RPMI7951 (cell line): ENCODE data around the gene MUSK. TPM values are rescaled to one million over a fixed set of nuclear protein-coding genes. Genes with fewer than 3 reads are reported as not detected.

Experiments
- DNase-seq: peaks from one replicate; pipeline ENCODE4 v3.0.0-alpha.2; 2012; ENCODE audit warnings: low read depth
- total RNA-seq: library from RNA; depleted of rRNA; stranded (reverse); fragments of >200 nt; shearing (Covaris generic); gene quantifications from 2 replicates; pipeline ENCODE4 v1.2.3, GENCODE V29; 2014; rRNA removed

MUSK gene
- total RNA-seq, result 5.5 and 8.2 TPM in 2 replicates

- DNase-seq, result no peak
Observed at GRCh38 chr9:110668570-110669167, at the start of gene MUSK. TSS of gene MUSK (plus strand) at chr9:110668791. CDS start at chr9:110668905, 114 bp downstream.

GRCh38 chr9:110619831-110620230 lies 48.8 kb upstream of the MUSK start:
- DNase-seq, result peak; percentile 64

GRCh38 chr9:110620726-110621125 lies 47.9 kb upstream of the MUSK start:
- DNase-seq, result no peak

DNA sequence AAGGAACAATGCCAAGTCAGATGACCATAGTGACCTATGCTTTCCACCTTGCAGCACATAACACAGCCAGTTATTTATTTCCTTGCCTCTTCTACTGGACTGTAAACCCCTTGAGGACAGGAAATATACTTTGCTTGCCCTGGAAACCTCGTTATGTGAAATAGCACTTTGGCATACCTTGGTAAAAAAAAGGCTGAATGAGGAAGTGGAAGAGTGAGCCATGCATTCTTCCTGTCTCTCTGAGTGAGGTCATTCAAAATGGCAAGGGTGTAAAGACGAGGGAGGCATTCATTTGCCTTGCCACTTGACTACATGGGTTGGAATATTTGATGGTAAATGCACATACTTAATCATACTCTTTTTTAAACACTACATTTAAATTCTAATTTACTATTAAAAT lies 46.2 kb upstream of the MUSK start:
- no peak for DNase-seq

GRCh38 chr9:110623462-110624025 lies 45.0 kb upstream of the MUSK start:
- peak; percentile 66 for DNase-seq

GRCh38 chr9:110626101-110626829 lies 42.3 kb upstream of the MUSK start:
- DNase-seq, result peak; percentile 78

DNA sequence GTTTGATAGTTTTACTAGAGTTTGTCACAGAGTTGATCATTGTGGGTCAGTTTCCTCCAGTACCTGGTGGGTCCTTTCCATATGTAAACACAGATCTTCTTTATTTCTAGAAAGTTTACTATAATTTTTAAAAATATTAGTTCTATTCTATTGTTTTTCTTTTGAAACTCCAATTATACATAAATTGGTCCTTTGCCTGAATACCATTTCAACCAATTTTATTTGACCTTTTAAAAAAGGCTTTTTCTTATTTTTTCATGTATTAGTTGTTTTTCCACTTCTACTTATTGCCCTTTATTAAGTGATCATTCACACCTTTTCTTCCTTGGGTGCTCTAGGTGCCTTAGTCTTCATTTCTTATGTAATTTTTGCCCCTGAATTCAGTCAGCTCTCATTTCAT lies 33.0 kb upstream of the MUSK start:
- DNase-seq, result no peak

GRCh38 chr9:110638381-110638954 lies 30.1 kb upstream of the MUSK start:
- peak; percentile 54 for DNase-seq

- DNase-seq, result peak; percentile 40
Observed at GRCh38 chr9:110640736-110641135, 27.9 kb upstream of the MUSK start.

GRCh38 chr9:110641293-110641692 lies 27.3 kb upstream of the MUSK start:
- no peak for DNase-seq

DNA sequence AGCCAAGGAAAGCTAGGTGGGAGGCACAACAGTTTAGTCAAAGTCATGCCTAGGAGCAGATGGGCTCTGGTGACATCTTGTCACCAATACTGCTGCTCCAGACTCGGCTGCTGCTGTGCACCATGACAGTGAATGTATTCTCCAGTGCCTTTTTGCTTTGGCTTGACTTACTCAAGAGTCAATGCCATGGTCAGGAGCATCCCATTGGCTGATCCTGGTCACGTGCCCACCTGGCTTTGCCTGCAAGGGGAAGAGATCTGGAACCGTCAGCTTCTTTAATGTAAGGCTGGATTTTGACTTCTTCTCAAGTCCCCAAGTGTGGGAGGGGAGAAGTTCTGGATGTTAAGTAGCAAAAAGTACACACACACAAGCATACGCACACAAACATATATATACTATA lies 19.9 kb upstream of the MUSK start:
- no peak for DNase-seq

DNA sequence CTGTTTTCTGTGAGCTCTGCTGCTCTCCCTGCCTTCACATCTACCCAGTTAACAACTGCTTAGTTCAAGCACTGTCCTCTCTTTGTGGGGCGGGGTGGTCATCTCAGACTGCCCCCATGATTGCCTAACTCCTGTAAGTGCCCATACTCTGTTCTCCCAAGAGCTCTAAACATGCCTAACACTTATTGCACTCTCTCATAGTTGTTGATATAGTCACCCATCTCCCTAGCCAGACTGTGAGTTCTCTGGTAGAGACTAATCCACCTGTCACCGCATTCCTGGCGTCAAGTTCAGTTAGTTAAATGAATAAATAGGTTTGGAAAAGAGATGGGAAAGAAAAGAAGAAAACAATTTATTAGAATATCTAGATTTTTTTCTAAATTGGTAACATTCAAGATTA lies 18.3 kb upstream of the MUSK start:
- DNase-seq, result peak; percentile 71

GRCh38 chr9:110650991-110651411 lies 17.6 kb upstream of the MUSK start:
- peak; percentile 99 for DNase-seq

DNA sequence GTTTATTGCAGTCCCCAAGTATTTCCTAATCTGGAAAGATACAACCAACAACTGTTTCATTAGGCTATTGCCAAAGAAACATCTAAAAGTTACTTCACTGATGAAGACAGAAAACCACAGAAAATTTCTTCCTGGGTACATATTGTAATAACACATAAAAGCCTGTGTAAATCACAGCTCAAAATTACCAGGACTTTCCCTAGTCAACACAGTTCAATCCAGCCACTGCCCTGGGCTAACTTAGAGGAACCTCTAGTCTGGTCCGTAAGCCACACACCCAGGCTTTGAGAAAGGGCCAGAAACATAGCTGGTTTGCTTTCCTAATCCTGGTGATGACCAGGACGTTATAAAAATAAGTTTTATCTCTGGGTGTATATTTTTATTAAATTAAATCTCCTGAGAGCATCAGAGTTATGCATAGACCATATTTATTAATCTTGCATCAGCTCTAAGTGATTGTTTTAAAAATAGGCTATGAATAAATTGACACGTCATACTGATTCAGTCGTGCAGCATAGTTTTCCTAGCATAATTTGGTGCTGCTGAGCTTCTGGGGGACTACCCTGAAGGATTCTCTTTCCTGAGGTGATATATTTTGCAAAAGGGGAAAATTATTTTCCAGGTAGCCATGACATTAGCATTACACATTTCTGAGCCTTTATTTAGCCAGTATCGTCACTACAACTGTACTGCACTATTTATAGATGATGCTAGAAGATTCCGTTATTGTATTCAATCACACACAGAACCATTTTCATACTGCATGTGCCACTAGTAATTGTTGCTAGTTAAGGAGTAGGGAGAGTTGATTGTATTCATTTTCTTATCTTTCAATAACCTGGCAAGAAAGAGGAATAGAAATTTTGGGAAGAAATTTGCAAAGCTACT lies 12.6 kb upstream of the MUSK start:
- peak; percentile 74 for DNase-seq

- DNase-seq, result peak; percentile 91
Observed at GRCh38 chr9:110659891-110660541, 8.6 kb upstream of the MUSK start.

GRCh38 chr9:110669433-110669832 lies 842 bp downstream of the MUSK start:
- DNase-seq, result peak; percentile 72

- no peak for DNase-seq
Observed at GRCh38 chr9:110671849-110672248, 3.3 kb downstream of the MUSK start.

DNA sequence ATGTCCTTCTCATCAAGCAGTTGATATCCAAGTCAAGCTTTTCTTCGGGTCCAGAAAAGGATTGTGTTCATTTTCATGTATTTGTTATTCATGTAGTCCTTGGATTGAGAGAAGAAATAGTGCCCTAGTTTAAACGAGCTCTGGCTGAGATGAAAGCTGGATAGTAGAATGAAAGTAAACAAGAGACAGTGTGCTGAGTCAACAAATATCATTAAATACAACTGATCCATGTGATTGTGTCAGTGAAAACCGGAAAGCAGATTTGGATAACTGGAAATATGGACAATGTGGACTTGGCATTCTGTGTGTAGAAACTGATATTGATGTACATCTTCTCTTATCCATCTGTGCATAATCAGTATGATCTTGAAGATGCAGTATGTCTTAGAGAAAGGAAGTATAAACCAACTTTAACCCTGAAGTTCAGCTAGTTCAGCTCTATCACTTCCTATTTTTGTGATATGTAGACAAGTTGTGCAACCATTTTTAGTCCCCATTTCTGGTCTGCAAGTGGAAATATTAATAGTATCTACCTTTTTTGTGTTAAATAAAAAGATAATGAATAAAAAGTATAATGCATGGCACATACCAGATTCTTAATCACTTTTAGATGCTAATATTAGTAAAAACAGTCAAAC lies 4.4 kb downstream of the MUSK start:
- no peak for DNase-seq

- DNase-seq, result no peak
Observed at GRCh38 chr9:110687497-110687896, 18.9 kb downstream of the MUSK start.

DNA sequence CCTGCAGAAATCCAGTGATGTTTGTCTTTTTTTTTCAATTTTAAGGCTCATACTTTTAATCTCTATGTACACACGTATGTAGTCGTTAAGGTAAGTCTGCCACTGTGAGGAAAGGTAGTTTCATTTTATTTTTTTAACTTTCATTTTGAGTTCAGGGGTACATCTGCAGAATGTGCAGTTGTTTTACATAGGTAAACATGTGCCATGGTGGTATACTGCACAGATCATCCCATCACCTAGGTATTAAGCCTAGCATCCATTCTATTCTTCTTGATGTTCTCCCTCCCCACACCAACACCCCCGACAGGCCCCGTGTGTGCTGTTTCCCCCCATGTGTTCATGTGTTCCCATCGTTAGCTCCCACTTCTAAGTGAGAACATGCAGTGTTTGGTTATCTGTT lies 19.7 kb downstream of the MUSK start:
- no peak for DNase-seq
